ENCODE measurements around the gene RNF20.

DNA sequence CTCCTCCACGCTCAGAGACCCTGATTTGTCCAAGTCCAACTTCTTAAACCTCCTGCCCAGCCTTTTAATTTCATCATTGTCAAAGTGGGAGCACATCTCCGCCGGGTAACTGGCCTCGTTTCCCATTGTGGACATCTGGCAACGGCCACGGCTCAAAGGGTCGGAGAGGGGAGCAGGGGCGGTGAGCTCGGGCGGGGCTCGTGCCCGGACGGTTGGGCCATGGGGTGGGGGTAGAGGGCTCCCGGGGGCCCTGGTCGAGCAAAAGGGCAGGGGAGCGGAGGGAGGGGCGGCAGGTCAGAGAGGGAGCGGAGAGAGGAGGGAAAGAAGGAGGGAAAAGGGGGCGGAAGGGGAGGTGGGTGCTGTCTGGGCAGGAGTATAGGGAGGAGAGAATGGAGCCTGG is 61.1 kb downstream of the RNF20 start, which contains the start of gene PPP3R2:
- TF ChIP-seq, protein P1, sequence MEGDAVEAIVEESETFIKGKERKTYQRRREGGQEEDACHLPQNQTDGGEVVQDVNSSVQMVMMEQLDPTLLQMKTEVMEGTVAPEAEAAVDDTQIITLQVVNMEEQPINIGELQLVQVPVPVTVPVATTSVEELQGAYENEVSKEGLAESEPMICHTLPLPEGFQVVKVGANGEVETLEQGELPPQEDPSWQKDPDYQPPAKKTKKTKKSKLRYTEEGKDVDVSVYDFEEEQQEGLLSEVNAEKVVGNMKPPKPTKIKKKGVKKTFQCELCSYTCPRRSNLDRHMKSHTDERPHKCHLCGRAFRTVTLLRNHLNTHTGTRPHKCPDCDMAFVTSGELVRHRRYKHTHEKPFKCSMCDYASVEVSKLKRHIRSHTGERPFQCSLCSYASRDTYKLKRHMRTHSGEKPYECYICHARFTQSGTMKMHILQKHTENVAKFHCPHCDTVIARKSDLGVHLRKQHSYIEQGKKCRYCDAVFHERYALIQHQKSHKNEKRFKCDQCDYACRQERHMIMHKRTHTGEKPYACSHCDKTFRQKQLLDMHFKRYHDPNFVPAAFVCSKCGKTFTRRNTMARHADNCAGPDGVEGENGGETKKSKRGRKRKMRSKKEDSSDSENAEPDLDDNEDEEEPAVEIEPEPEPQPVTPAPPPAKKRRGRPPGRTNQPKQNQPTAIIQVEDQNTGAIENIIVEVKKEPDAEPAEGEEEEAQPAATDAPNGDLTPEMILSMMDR (IDR thresholded peaks at IDR 0.05 in 4 of 5, conservative IDR thresholded peaks at IDR 0.05 in 1 of 5): no peak
- no peak for TF ChIP-seq POLR2A (IDR thresholded peaks at IDR 0.05)

Measured in gastrocnemius medialis (tissue), 4 donors.